NK-92 (cell line): ENCODE measurements around the gene POP4.

ENCODE experiments used
- DNase-seq: peaks from one replicate; lab custom pipeline; 2025; ENCODE audit not compliant: unreplicated experiment; lab: John Stamatoyannopoulos, UW

POP4 gene

GRCh38 chr19:29660835-29661234 lies 54.8 kb downstream of the POP4 start:
- no peak for DNase-seq

- no peak for DNase-seq
Measured at GRCh38 chr19:29662278-29662603, 56.2 kb downstream of the POP4 start.

GRCh38 chr19:29662604-29663404 lies 56.7 kb downstream of the POP4 start:
- no peak for DNase-seq

- DNase-seq = no peak
Measured at GRCh38 chr19:29663861-29664752, 58.0 kb downstream of the POP4 start.

GRCh38 chr19:29664753-29665214 lies 58.7 kb downstream of the POP4 start:
- no peak for DNase-seq

- no peak for DNase-seq
Measured at GRCh38 chr19:29665215-29665825, 59.2 kb downstream of the POP4 start, which contains the start of gene PLEKHF1. PLEKHF1 (plus strand) TSS chr19:29665461; CDS start chr19:29673840, 8,379 bp downstream.

GRCh38 chr19:29665826-29666577 lies 59.9 kb downstream of the POP4 start:
- no peak for DNase-seq
